GM06990 (cell line): Measurements from ENCODE around the gene EFHD1.

Source experiments
- DNase-seq: peaks from one replicate; pipeline ENCODE4 v3.0.0-alpha.2; 2011; ENCODE audit not compliant: insufficient read length; ENCODE audit errors: extremely low read depth
- H3K27me3 ChIP-seq: replicated peaks from 2 replicates; pipeline ENCODE4 v1.6.0; 2011; ENCODE audit warnings: low read length; ENCODE audit not compliant: control insufficient read depth, insufficient read depth
- H3K36me3 ChIP-seq: 2 replicates; pipeline ENCODE4 v1.5.1; 2011; ENCODE audit warnings: low read length; ENCODE audit not compliant: control insufficient read depth, insufficient read depth
- H3K4me3 ChIP-seq: replicated peaks from 2 replicates; pipeline ENCODE4 v1.5.1; 2011; ENCODE audit warnings: low read depth, mild to moderate bottlenecking, control low read depth, low read length
- CTCF ChIP-seq: IDR thresholded peaks from 2 replicates; pipeline ENCODE4 v1.5.1; 2011; ENCODE audit warnings: low read length, control low read depth, mild to moderate bottlenecking, inconsistent platforms; ENCODE audit not compliant: insufficient read depth, poor library complexity, severe bottlenecking

EFHD1 gene

GRCh38 chr2:232721882-232722281, 88.5 kb downstream of the EFHD1 start:
- Histone ChIP-seq H3K4me3 (no peak overlapping the region), H3K36me3 (peaks cover 5% of the 10 kb centered on the region), H3K27me3 (no peaks in the 10 kb centered on the region)
- DNase-seq: no peak
- TF ChIP-seq CTCF: no peak

GRCh38 chr2:232723027-232723426, 89.6 kb downstream of the EFHD1 start:
- Histone ChIP-seq H3K36me3 (peaks cover 4% of the 10 kb centered on the region), H3K27me3 (no peaks in the 10 kb centered on the region), H3K4me3 (no peak overlapping the region)
- TF ChIP-seq CTCF: no peak
- no peak for DNase-seq

GRCh38 chr2:232728785-232729184, 95.4 kb downstream of the EFHD1 start:
- Histone ChIP-seq H3K27me3 (no peaks in the 10 kb centered on the region), H3K36me3 (peaks cover 5% of the 10 kb centered on the region), H3K4me3 (no peak overlapping the region)
- no peak for DNase-seq
- TF ChIP-seq CTCF: no peak

- DNase-seq: no peak
- Histone ChIP-seq H3K4me3 (no peak overlapping the region), H3K36me3 (peaks cover 3% of the 10 kb centered on the region; the same call in 1 of the 2 replicates), H3K27me3 (no peaks in the 10 kb centered on the region)
- no peak for TF ChIP-seq CTCF
These were observed 98.1 kb downstream of the EFHD1 start for GRCh38 chr2:232731470-232731869.
